DMS153 (cell line): Measurements from ENCODE around the gene NPIPA5.
"Not testable (repeated sequence)": the region's sequence is repeated elsewhere in the genome, so short reads cannot be mapped to it uniquely, and the experiment has no call there.

Experiments used
- DNase-seq: peaks from one replicate; lab custom pipeline; 2025; lab: John Stamatoyannopoulos, UW

NPIPA5 gene

DNA sequence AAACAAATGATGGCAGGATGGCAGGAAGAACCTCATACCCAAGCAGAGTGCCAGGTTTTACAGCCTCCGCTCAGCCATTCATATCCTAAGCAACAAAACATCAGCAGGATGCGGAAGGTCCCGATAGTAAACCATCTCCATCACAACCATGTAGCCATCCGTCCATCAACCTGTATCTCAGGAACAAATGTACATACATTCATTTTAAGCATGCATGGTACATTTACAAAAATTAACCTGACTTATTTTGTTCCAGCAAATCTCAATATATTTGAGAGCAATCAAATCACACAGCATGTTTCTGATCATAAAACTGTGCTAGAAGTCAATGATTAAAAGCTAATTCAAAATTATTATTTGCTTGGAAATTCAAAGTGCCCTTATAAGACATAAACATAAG, at the start of gene NPIPA5:
TSS of gene NPIPA5 (minus strand) at position 101 of the 400 bp plus-strand sequence. CDS start at position 101, 0 bp downstream.
- not testable (repeated sequence) for DNase-seq

DNA sequence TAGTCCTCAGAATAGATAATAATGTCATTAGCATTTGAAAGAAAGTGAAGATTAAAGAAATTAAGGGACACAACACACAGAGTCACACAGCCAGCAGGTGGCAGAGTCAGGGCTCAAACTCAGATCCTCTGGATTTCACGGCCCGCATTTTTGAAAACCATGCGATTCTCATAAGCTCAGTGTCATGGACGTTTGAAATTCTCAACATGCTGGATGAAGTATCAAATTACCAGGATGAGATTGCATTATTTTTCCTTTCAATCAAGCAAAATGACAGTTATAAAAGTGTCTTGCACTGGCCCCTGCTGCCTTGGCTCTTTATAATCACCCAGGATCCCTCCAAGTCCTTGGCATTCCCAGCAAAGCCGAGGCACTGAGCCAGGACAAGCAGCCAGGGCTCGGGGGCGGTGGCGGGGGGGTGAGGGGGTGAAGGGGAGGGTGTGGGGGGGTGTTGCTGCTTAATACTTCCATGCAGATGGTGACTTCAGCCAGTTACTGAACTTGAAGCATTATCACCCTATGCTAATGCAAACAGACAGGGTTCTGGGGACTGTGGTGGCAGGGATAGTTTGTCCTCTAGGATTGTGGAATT, 49.6 kb upstream of the NPIPA5 start:
- peak; percentile 1 for DNase-seq

DNA sequence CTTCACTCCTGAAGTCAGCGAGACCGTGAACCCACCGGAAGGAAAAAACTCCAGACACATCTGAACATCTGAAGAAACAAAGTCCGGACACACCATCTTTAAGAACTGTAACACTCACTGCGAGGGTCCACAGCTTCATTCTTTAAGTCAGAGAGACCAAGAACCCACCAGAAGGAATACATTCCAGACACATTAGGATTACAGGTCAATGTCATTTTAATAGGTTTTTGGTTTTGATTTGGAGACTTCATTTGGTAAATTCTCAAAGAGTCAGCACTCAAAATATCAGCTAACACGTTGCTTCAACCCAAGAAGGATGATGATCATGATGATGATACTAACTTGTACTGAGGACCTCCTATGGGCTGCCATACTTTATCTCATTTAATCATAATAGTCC, 48.7 kb upstream of the NPIPA5 start:
- no peak for DNase-seq

DNA sequence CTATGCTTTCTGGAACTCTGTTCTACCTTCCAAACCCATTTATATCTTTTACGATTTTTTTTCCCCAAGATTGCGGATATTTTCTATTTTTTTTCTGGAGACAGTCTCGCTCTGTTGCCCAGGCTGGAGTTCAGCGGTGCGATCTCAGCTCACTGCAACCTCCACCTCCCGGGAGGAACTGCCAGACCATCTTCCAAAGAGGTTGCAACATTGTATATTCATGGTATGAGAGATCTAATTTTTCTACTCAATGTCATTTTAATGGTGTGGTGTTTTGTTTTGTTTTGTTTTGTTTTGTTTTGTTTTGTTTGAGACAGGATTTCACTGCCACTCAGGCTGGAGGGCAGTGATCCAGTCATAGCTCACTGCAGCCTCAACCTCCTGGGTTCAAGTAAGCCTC, 47.8 kb upstream of the NPIPA5 start:
- DNase-seq, result no peak

DNA sequence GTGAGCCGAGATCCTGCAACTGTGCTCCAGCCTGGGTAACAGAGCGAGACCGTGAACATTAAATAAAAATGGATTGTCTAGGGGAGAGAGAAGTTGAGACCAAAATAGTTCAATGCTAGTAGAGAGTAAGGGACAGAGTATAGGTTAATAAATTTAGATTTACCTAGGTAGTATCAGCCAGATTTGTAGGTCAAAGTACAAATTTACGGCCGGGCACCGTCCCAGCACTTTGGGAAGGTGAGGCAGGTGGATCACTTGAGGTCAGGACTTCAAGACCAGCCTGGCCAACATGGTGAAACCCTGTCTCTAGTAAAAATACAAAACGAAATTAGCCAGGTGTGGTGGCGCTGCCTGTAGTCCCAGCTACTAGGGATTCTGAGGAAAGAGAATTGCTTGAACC, 44.1 kb upstream of the NPIPA5 start:
- no peak for DNase-seq

DNA sequence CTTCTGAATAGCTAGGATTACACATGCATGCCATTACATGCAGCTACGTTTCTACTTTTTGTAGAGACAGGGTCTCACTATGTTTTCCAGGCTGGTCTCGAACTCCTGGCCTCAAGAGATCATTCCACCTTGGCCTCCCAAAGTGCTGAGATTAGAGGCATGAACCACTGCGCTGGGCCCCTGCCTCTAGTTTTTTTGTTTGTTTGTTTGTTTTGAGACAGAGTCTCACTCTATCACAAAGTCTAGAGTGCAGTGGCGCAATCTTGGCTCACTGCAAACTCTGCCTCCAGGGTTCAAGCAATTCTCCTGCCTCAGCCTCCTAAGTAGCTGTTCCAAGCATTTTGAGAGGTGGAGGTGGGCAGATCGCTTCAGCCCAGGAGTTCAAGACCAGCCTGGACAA, 43.6 kb upstream of the NPIPA5 start:
- DNase-seq, result not testable (repeated sequence)

DNA sequence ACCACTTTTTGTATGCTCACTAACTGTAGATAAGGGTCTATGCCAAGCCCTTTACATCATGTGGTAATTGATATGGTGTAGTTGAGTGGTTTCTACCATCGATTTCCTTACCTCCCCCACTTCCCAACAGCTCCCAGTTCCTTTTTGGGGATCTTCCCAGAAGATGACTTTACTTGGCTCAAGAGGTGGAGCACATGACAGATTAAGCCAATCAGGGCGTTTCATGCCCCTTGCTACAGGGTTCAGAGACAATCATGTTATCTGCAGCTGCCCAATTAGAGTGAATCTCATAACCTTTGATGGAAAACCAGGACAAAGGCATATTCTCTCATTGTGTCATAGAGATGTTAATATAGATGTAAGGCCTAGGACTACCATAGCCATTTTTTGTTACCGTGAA, 40.1 kb upstream of the NPIPA5 start:
- DNase-seq, result no peak

DNA sequence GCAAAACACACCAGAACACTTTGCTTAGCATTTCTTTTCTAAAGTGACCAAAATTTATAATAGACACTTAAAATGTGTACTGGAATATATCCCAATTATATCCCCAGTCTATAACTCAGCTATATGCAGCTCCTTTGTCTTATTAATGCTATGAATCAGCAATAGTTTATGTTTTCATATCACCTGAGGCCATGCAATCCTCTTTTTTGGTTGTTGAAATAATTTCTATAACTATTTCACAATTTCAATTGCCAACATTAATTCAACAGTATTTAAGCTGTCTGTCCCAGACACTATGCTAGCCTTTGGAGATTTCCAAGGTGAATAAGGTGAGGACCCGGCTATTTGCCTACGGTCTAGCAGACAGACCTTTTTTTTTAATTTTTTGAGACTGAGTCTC, 39.1 kb upstream of the NPIPA5 start:
- DNase-seq, result no peak

DNA sequence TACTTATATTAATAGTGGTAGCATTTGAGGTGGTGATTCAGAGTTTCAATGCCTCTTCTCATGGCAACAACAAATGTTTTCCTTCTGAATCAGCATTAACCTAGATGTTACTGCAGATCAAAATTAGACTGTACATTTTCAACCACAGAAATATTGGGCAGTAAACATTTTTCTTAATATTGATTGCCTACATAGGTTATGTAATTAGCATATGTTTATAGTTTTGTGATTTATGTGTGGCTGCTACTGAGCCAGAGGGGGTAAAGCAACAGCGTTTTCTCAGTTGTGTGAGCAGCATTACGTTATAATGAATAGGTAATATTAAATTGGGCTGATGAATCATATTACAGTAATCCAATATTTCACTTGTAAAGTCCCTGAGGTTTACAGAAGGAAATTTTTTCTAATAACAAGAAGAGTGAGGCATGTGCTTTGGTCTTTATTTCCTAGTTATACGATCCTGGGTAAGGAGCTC, 37.5 kb upstream of the NPIPA5 start:
- DNase-seq, result no peak

DNA sequence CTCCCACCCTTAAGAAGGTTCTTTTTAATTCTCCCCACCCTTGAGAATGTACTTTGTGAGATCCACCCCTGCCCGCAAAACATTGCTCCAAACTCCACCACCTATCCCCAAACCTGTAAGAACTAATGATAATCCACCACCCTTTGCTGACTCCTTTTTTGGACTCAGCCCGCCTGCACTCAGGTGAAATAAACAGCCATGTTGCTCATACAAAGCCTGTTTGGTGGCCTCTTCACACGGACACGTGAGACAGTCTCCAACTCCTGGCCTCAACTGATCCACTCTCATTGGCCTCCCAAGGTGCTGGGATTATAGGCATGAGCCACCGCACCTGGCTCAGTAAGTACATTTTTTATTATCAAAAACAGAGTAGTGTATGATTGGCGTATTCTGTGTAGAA, 31.4 kb upstream of the NPIPA5 start:
- not testable (repeated sequence) for DNase-seq

DNA sequence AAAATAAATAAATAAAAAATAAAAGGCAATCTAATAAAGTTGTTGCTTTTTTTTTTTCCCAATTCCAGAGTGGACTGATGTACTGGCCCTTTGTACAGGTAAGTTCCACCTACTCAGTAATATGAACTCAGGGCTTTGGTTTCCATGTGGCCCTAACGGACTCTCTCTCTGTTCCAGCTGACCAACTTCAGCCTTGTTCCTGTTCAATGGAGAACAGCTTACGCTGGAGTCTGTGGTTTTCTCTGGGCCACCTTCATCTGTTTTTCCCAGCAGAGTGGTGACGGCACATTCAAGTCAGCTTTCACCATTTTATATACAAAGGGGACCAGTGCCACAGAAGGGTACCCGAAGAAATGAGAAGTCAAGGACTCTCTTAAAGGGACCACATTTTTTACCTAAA, 29.7 kb upstream of the NPIPA5 start:
- DNase-seq, result not testable (repeated sequence)

DNA sequence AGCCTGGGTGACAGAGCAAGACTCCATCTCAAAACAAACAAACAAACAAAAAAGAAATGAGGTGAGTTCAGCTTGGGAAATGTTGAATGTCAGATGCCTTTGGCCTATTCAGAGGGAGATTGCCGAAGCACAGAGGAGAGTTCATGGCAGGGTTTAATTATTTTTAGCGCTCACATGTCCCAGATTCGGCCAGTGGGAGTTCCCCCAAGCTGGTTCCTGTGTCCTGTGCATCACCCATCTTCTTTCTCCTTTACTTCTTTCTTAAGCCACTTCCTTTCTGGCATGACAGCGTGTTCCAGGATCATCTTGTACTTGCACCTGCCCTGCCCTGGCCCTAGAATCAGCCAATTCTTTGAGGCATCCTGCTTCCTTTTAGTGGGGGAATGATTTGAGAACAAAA, 26.7 kb upstream of the NPIPA5 start:
- no peak for DNase-seq

DNA sequence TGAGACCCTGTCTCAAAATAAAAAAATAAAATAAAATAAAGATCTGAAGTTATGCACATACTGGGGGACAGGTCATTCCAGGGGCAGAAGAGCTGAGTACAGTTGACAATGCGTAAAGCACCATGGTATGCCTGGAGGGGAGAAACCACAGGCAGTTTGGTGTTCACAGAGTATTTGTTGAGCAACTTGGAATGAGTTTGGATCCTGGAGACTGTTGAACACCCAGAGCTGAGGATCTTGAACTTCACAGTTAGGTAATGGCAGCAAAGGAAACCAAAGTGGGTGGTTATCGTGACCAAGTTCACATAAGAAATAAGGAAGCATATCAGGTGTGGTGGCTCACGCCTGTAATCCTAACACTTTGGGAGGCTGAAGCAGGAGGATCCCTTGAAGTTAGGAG, 26.0 kb upstream of the NPIPA5 start:
- DNase-seq, result not testable (repeated sequence)

DNA sequence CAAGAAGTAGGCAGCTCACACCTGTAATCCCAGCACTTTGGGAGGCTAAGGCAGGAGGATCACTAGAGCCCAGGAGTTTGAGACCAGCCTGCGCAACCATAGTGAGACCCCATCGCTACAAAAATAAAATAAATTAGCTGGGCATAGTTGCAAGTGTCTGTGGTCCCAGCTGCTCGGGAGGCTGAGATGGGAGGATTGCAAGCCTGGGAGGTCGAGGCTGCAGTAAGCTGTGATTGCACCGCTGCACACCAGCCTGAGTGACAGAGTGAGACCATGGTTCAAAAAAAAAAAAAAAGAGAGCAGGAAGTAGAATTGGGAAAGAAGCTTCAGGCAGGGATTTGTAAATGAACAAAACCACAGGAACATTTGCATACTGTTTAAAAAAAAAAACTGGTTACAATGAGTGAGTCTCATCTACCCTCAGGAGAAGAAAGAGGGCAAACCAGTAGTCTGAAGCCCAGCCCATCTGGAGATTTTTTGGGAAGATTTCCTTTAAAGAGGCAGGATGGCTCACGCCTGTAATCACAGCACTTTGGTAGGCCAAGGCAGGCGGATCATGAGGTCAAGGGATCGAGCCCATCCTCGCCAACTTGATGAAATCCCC, 25.4 kb upstream of the NPIPA5 start:
- DNase-seq, result no peak

DNA sequence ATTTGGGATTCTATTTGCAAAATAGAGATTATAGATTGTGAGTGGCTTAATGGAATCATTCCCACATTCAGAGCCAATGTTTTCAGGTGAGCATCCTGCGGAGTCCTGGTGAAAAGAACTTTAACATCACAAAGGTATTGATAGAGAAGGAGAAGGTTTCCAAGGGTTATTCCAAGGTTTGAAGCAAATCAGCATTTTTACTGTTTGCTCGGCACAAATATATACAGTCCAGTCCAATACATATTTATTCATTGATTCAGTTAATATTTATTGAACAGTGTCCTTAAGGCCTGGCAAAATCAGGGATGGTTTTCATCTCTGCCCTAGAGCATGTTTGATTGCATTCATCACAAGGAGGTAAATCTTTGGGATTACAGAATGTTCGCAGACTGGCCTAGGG, 23.9 kb upstream of the NPIPA5 start:
- no peak for DNase-seq

DNA sequence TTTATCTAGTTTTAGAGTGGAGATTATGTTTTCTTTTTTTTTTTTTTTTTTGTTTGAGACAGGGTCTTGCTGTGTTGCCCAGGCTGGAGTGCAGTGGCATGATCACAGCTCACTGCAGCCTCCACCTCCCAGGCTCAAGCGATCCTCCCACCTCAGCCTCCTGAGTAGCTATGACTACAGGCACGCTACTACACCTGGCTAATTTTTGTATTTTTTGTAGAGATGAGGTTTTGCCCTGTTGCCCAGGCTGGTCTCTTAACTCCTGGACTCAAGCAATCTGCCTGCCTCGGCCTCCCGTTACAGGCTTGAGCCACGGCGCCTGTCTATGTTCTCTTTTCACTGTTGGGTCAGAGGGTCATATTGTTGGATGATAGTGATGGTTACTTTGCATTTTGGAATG, 22.2 kb upstream of the NPIPA5 start:
- DNase-seq, result not testable (repeated sequence)

DNA sequence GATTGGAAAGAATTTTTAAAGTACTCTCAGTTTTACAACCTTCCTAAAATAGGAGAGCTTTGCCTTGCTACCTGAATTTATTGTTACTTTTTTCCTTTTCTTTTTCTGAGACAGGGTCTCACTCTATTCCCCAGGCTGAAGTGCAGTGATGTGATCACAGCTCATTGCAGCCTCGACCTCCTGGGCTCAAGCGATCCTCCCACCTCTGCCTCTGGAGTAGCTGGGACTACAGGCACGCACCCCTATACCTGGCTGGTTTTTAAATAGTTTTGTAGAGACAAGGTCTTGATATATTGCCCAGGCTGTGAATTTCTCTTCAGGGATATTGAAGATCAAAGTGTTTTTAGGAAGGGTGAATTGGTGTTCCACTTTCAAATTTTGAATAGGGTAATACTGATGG, 21.2 kb upstream of the NPIPA5 start:
- no peak for DNase-seq

DNA sequence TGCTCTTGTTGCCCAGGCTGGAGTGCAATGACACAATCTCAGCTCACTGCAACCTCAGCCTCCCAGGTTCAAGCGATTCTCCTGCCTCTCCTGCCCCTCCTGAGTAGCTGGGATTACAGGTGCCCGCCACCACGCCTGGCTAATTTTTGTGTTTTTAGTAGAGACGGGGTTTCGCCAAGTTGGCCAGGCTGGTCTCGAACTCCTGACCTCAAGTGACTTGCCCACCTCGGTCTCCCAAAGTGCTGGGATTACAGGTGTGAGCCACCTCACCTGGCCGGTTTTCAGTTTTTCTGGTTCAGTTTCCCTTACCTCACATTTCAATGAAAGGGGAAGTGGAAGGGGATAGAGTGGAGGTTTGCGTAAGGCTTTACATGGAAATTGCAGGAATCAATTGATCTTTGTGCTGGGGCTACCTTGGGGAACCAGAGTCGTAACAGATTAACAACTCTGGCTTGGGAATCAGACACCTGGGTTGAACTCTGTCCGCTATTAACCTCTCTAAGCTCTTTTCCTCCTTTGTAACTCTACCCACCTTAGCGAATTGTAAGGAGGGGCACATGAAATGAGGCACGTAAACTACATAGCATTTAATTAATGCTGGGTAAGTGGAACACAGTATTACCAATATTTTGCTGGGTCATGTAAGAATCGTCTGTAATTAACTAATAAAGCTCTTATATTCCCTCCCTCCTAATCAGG, 20.7 kb upstream of the NPIPA5 start:
- DNase-seq, result peak; percentile 3

DNA sequence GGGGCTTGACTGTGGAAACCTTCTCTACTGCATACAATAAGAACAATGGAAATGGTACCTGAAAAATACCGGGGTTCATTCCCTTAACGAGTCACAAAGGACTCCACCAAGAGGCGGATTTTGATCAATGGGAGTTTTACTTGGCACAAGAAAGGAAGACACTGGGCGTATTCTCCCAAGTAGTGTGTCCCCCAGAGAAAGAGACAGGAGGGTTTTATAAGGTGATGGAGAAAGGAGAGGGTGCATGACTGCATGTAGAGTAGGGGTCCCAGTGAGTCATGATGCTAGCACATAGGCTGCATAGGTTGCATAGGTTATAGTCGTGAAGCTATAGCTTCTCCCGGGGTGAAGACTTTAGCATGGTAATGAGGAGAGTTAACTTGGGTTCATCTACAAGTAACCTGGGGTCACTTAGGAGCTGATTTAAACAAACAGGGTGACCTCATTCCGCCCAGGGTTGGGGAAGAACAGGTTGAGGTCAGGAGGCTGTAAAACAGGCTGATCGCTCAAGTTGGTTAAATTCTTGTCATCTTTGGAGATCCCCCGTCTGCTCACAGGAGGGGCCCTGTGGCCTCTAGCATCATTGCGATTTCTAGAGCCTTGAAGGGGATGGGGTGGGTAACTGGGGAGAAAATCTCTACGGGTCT, 19.0 kb upstream of the NPIPA5 start:
- DNase-seq, result no peak

DNA sequence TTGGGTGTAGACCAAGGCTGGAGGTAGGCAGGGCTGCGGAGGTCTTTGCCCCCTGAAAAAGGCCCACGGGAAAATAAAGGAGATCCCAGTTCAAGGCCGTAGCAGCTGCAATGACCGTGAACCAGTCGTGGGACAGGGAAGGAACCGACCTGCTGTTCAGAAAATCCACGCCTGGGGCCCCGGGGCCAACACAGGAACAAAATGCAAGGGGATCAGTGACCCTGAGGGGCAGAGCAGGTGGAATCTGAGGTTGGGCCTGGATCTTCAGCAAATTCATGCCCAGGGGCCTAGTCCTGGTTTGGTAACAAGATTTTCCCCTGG, 18.4 kb upstream of the NPIPA5 start:
- DNase-seq, result not testable (repeated sequence)

DNA sequence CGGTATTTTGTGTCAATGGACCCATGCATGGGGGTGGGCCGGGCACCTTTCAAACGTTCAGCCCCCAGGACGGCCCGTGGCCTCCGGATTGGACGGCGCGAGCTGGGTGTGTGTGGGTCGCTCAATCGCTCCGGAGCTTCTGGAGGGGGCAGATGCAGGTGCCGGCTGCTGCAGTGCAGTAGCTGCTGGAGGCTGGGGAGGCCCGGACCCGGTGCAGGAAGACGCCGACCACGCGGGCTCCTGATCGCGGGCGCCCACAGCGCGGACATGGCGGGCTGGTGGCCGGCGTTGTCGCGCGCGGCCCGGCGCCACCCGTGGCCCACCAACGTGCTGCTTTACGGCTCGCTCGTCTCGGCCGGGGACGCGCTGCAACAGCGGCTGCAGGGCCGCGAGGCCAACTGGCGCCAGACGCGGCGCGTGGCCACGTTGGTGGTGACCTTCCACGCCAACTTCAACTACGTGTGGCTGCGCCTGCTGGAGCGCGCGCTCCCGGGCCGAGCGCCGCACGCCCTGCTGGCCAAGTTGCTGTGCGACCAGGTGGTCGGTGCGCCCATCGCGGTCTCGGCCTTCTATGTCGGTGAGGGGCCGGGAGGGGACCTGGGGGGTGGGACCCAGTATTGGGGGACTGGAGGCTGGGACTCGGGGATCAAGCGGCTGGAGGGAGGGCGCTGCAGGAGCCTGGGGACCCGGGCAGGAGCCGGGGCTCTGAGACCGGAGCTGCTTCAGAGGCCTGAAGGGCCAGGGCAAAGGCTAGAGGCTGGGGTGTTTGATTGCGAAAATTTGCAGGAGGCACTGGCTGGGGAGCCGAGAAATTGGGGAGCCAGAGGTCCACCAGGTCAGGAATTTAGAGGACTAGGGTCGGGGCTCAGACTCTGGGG, 17.8 kb upstream of the NPIPA5 start, which contains the start of gene MPV17L:
TSS of gene MPV17L (plus strand) at position 124 of the 878 bp plus-strand sequence. CDS start at position 268, 144 bp downstream.
- DNase-seq, result peak; percentile 3

DNA sequence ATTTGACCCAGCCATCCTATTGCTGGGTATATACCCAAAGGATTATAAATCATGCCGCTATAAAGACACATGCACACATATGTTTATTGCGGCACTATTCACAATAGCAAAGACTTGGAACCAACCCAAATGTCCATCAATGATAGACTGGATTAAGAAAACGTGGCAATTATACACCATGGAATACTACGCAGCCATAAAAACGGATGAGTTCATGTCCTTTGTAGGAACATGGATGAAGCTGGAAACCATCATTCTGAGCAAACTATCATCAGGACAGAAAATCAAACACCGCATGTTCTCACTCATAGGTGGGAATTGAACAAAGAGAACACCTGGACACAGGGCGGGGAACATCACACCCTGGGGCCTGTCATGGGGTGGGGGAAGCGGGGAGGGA, 14.9 kb upstream of the NPIPA5 start:
- not testable (repeated sequence) for DNase-seq
